Ectodermal cell (in vitro differentiated cells): ENCODE measurements around the gene TMEM163.

Experiments used
- H3K27ac ChIP-seq: 2 replicates; pipeline ENCODE4 v1.7.0; 2013; ENCODE audit warnings: mild to moderate bottlenecking, low read depth, low read length; ENCODE audit not compliant: insufficient read depth, poor library complexity, severe bottlenecking
- H3K27me3 ChIP-seq: 2 replicates; pipeline ENCODE4 v1.7.0; 2013; ENCODE audit warnings: mild to moderate bottlenecking, low read length; ENCODE audit not compliant: insufficient read depth, control insufficient read depth, poor library complexity, severe bottlenecking
- H3K36me3 ChIP-seq: one replicate; pipeline ENCODE4 v1.7.0; 2013; ENCODE audit warnings: low read length; ENCODE audit not compliant: control insufficient read depth, insufficient read depth
- H3K4me1 ChIP-seq: one replicate; pipeline ENCODE4 v1.7.0; 2013; ENCODE audit warnings: low read length; ENCODE audit not compliant: control insufficient read depth, insufficient read depth
- H3K4me3 ChIP-seq: 2 replicates; pipeline ENCODE4 v1.7.0; 2013; ENCODE audit warnings: low read depth, low read length, control low read depth; ENCODE audit not compliant: insufficient read depth
- H3K9me3 ChIP-seq: 2 replicates; pipeline ENCODE4 v1.7.0; 2013; ENCODE audit warnings: mild to moderate bottlenecking, low read length, moderate library complexity; ENCODE audit not compliant: control insufficient read depth
- WGBS, 2 experiments: methylation state at CpG; one replicate each; pipeline ENCODE4 v1.1.7; 2013; ENCODE audit warnings: missing lambda C conversion rate in 2 of 2; 5-methylcytosine and 5-hydroxymethylcytosine counted together

TMEM163 gene

GRCh38 chr2:134449157-134449556 lies 269.6 kb downstream of the TMEM163 start:
- Histone ChIP-seq H3K27ac (no peak overlapping the region), H3K27me3 (no peaks in the 10 kb centered on the region), H3K4me1 (peaks cover 8% of the 10 kb centered on the region), H3K36me3 (peaks cover 2% of the 10 kb centered on the region), H3K4me3 (no peak overlapping the region), H3K9me3 (no peaks in the 10 kb centered on the region)
- 95 to 96% methylated on average over 4 to 7 of the region's 7 CpGs for WGBS, 2 experiments

GRCh38 chr2:134448650-134449049 lies 270.1 kb downstream of the TMEM163 start:
- 92 to 93% methylated on average over 6 of the region's 6 CpGs for WGBS, 2 experiments
- Histone ChIP-seq H3K9me3 (no peaks in the 10 kb centered on the region), H3K36me3 (peaks cover 2% of the 10 kb centered on the region), H3K27me3 (no peaks in the 10 kb centered on the region), H3K27ac (no peak overlapping the region), H3K4me1 (peaks cover 8% of the 10 kb centered on the region), H3K4me3 (no peak overlapping the region)

GRCh38 chr2:134447669-134448068 lies 271.1 kb downstream of the TMEM163 start:
- Histone ChIP-seq H3K4me3 (no peak overlapping the region), H3K36me3 (peaks cover 2% of the 10 kb centered on the region)

GRCh38 chr2:134446383-134447017 lies 272.3 kb downstream of the TMEM163 start:
- 92 to 93% methylated on average over 8 of the region's 8 CpGs for WGBS, 2 experiments
- Histone ChIP-seq H3K27me3 (no peaks in the 10 kb centered on the region), H3K4me3 (no peak overlapping the region), H3K36me3 (peaks cover 2% of the 10 kb centered on the region), H3K9me3 (no peaks in the 10 kb centered on the region), H3K27ac (no peak overlapping the region), H3K4me1 (peaks cover 8% of the 10 kb centered on the region)

More at GRCh38 chr2:134447669-134448068, 271.1 kb downstream of the TMEM163 start:
- no peaks in the 10 kb centered on the region for H3K27me3 ChIP-seq
- H3K4me1 ChIP-seq = peaks cover 8% of the 10 kb centered on the region
- 96 to 97% methylated on average over 4 of the region's 4 CpGs for WGBS, 2 experiments
- H3K9me3 ChIP-seq = no peaks in the 10 kb centered on the region
- no peak overlapping the region for H3K27ac ChIP-seq

GRCh38 chr2:134445985-134446382 lies 272.8 kb downstream of the TMEM163 start:
- no peaks in the 10 kb centered on the region for H3K27me3 ChIP-seq
- no peaks in the 10 kb centered on the region for H3K9me3 ChIP-seq
- H3K4me1 ChIP-seq = peaks cover 8% of the 10 kb centered on the region
- no peak overlapping the region for H3K4me3 ChIP-seq
- peaks cover 2% of the 10 kb centered on the region for H3K36me3 ChIP-seq
- no peak overlapping the region for H3K27ac ChIP-seq
- WGBS, 2 experiments = 92 to 95% methylated on average over 11 of the region's 11 CpGs

GRCh38 chr2:134445116-134445515 lies 273.7 kb downstream of the TMEM163 start:
- peaks cover 8% of the 10 kb centered on the region for H3K4me1 ChIP-seq
- peaks cover 2% of the 10 kb centered on the region for H3K36me3 ChIP-seq
- no peak overlapping the region for H3K4me3 ChIP-seq
- no peak overlapping the region for H3K27ac ChIP-seq
- WGBS, 2 experiments = 95% methylated on average over 4 of the region's 4 CpGs
- no peaks in the 10 kb centered on the region for H3K9me3 ChIP-seq
- no peaks in the 10 kb centered on the region for H3K27me3 ChIP-seq

- H3K36me3 ChIP-seq = peaks cover 2% of the 10 kb centered on the region
- H3K27me3 ChIP-seq = no peaks in the 10 kb centered on the region
- no peak overlapping the region for H3K4me3 ChIP-seq
- H3K27ac ChIP-seq = no peak overlapping the region
- no peaks in the 10 kb centered on the region for H3K9me3 ChIP-seq
- WGBS, 2 experiments = 93 to 96% methylated on average over 11 of the region's 11 CpGs
- H3K4me1 ChIP-seq = peaks cover 8% of the 10 kb centered on the region
Measured at GRCh38 chr2:134443814-134444480, 274.9 kb downstream of the TMEM163 start.

GRCh38 chr2:134441153-134441863 lies 277.5 kb downstream of the TMEM163 start:
- Histone ChIP-seq H3K9me3 (no peaks in the 10 kb centered on the region), H3K27me3 (no peaks in the 10 kb centered on the region), H3K36me3 (peaks cover 2% of the 10 kb centered on the region), H3K4me1 (peaks cover 8% of the 10 kb centered on the region), H3K4me3 (no peak overlapping the region), H3K27ac (no peak overlapping the region)
- WGBS, 2 experiments = 96% methylated on average over 11 of the region's 11 CpGs

GRCh38 chr2:134440336-134440909 lies 278.4 kb downstream of the TMEM163 start:
- H3K4me1 ChIP-seq = peaks cover under 1% of the 10 kb centered on the region
- no peak overlapping the region for H3K27ac ChIP-seq
- H3K27me3 ChIP-seq = no peaks in the 10 kb centered on the region
- H3K4me3 ChIP-seq = no peak overlapping the region
- peaks cover 2% of the 10 kb centered on the region for H3K36me3 ChIP-seq
- no peaks in the 10 kb centered on the region for H3K9me3 ChIP-seq
- WGBS, 2 experiments = 97% methylated on average over 12 of the region's 16 CpGs

GRCh38 chr2:134438371-134438770 lies 280.4 kb downstream of the TMEM163 start:
- WGBS, 2 experiments = 86 to 94% methylated on average over 3 of the region's 3 CpGs
- Histone ChIP-seq H3K27ac (no peak overlapping the region), H3K36me3 (no peaks in the 10 kb centered on the region), H3K9me3 (no peaks in the 10 kb centered on the region), H3K4me3 (no peak overlapping the region), H3K27me3 (no peaks in the 10 kb centered on the region), H3K4me1 (no peaks in the 10 kb centered on the region)
